GM18498 (cell line): ENCODE measurements around the gene HOXC9.
"Not testable (repeated sequence)": the region's sequence is repeated elsewhere in the genome, so short reads cannot be mapped to it uniquely, and the experiment has no call there.

ENCODE experiments used
- ATAC-seq: cut with Tn5 transposase; IDR thresholded peaks from one replicate; pipeline ENCODE4 v1.9.1; 2021; ENCODE audit warnings: mild to moderate bottlenecking, moderate library complexity; ENCODE audit not compliant: unreplicated experiment

HOXC9 gene

DNA sequence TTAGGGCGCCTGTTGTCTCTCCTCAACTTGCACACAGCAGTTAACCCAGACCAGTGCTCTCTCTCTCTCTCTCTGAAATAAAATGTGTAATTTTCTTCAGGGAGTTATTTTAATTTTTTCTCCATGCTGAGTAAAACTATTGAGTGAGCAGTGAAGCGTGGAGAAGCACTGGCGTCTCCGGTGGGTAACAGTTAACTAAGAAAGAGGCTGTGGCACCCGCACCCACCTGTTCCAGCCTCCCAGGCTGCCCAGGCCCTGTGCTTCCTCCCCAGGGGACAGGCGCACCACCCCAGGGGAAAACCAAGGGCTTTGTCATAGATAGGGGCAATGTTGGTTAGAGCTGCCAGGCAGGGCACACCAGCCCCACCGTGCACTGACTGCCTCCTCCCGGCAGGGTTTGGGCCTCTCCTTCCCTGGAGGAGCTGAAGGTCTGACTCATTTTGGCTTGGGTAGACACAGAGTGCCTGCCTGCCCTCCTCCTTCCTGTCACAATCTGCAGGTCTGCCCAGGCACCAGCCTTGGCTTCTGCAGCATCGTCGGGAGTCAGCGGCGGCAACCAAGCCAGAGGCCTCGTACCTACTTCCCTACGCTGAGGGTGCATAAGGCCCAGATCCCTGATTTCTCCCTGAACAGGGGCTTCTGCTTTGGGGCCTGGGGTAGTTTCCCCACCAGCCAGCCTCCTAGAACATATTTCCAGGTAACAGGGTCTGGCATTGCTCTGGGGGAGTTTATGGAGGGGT, 36.8 kb downstream of the HOXC9 start:
- no peak for ATAC-seq

DNA sequence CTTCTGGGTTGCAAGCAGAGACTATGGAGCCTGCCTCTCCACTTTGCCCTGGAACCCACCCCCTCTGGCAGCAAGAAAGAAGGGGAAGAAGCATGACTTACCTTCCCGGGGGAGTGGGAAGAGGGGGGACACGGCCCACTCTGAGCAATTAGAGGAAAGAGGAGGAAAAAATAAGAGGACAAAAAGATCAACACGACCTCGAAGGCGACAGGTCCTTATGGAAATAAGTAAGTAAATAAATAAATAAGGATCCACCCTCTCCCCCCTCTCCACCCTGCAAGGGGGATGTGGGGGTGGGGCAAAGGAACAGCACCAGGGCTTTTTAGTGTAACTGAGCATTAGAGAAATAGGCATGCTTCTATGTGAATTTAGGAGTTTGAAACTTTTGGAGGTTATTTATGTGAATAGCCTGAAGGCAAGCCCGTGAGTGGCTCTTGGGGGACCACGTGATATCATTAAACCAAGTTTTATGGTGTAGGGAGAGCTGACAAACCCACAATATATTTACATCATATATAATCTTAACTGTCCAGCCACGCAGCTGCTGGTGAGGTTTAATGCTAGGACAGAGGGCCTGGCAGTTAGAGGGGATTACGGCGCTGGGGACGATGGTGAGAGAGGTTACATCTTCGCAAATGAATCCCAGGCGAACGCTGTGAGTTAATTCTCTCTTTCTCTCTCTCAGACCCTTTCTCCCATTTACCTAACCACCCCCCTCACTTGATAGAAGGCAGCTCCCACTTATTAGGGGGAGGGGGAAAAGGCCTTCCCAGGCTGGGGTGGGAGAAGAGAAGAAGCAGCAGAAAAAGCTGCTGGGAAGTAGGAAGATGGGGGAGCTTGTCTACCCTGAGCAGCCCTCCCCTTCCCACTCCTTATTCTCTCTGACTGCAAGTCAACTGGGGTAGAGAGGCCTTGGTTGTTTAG, 37.7 kb downstream of the HOXC9 start:
- ATAC-seq = no peak

DNA sequence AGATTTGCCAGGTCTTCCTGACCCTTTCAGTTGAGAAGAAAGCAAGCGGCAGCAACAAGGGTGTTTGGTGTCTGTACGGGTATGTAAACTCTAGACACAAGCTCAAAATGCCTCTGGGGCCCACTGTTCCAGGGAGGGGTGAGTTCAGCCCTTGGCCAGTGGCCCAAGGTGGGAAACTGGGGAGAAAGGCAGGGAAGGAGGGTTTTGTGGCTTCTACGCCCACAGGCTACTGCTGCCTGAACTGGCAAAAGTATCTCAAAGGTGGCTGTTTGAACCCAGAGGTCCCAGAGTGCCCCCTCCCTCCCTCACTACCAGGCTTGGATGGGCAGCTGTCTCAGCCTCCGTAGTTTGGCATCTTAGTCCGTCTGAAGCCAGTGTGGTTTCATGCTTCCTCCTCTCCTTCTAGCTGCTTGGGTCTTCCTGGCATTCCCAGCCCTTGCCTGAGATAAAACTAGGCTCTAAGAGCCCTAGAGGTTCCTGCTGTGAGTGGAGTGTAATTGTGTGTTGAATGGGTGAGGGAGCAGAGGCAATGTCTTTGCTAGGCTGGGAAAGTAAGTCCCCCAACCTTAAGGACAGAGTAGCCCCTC, 38.4 kb downstream of the HOXC9 start:
- ATAC-seq = no peak

DNA sequence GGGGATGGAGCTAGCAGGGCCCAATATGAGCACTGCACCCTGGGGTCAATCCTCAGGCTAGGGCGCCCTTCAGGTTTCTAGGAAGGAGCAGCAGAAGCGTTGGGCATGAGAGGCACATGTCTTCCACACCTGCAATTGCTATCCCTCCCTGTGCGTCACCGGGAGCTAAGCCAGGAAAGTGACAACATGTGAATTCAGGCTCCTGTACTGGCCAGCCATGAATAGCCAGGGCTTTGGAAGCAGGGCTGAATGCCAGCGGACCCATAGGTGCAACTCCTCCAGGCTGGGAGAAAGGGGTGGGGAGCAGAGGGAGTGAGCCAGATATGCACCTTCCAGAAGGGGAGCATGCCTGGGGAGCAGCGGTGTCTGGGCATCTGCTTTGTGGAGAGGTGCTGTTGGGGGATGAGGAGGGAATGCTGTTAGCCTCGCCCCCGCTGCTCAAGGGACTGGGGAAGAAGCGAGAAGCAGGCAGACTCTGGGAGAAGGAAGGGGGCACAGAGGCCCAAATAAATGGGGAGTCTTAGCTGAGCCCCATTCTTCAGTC, 39.0 kb downstream of the HOXC9 start:
- ATAC-seq = no peak

DNA sequence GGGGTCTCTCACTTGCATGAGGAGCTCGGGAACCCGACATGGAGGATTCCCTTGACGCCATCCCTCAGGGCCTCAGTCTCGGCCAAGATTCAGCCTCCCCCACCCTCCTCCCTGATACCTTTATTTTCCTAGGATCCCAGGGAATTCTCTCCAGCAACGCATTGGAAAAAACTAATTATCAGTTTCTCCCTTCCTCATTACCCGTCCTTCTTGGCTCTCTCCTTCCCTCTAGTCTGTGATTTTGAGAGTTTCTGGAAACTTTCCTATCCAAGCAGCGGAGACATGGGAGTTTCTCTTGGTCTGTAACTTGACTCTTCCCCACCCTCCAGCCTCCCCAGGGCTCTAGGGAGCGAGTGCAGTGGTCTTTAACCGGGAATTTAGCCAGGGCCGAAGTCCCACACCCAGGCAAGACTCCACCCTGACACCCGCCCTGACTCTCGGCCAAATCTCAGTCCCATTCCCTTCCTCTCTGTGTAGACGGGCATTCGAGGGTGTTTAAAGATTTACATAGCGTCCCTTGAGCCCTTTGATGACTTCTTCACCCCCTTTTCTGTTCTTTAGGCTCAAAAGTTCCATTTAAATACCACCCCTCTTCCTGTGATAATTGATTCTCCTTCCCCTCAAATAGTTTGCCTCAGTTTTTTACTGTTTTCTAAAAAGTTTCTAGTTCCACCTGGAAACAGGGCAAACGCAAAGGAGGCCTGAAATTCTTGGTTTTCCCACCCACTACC, 39.6 kb downstream of the HOXC9 start:
- no peak for ATAC-seq

DNA sequence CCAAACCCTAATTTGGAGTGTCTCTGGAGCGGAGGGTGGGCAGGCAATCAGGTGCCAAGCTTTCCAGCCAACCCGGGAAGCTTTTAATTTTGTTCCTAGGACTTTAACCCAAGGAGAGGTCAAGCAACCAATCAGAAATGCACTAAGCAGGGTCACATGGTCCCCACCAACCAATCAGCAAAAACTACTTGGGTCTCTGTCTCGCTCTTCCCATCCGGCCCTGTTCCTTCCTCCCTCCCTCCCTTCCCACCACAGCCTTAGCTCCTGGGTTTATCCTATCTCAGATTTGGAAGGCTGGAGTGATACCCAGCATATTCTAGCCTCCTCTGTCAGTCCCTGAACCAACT, 40.2 kb downstream of the HOXC9 start:
- no peak for ATAC-seq

DNA sequence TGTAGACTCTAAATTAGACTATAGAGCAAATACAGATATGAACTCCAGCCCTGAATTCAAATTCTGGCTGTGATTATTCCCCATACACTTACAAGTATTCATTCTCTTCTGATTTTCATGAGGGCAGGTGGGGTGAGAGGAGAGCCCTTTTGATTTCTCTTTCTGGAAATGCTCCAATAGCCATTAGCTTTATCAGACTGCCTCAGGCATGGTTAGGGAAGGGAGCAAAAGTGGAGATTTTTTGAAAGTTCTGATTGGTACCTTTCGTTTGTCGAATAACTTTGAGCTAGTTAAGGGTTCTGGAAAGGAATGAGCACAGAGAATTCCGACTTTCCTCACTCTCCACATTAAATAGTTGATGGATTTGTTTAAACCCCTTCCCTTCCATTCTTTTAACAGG, 40.7 kb downstream of the HOXC9 start:
- no peak for ATAC-seq

DNA sequence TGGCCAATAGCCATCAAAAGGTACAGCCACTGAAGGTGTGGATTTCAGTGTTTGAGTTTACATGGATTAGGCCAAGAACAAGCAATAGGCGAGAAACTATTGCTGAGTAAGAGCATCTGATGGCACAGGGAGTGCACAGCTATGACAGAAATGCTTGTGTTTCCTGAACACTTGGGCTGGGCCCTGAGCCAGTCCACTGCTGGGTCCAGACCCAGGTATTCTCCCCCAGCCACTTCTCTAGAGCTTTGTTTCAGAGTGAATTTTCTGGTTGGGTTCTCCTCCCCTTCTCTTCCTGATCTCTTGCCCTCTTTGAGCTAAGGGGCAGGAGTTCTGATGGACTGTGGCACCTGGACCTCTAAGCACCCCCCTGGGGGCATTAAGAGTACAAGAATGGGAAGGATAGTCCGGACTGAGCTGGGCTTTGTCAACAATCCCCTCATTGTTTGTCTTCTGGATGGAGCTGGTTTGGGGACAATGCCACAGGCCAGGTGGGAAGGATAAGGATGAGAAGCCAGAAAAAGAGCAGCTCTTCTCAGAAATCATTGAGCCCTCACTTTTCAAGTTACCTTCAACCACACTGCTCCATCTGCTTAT, 41.2 kb downstream of the HOXC9 start:
- no peak for ATAC-seq

DNA sequence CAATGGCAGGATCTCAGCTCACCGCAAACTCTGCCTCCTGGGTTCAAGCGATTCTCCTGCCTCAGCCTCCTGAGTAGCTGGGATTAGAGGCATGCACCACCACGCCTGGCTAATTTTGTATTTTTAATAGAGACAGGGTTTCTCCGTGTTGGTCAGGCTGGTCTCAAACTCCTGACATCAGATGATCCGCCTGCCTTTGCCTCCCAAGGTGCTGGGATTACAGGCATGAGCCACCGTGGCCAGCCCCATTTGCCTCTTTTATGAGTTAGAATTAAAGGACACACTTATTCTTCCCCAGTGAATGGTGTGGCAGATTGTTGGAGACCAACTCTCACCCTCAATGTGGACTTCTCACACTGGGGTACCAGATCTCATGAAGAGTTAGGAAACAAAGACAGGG, 42.1 kb downstream of the HOXC9 start:
- ATAC-seq = not testable (repeated sequence)

DNA sequence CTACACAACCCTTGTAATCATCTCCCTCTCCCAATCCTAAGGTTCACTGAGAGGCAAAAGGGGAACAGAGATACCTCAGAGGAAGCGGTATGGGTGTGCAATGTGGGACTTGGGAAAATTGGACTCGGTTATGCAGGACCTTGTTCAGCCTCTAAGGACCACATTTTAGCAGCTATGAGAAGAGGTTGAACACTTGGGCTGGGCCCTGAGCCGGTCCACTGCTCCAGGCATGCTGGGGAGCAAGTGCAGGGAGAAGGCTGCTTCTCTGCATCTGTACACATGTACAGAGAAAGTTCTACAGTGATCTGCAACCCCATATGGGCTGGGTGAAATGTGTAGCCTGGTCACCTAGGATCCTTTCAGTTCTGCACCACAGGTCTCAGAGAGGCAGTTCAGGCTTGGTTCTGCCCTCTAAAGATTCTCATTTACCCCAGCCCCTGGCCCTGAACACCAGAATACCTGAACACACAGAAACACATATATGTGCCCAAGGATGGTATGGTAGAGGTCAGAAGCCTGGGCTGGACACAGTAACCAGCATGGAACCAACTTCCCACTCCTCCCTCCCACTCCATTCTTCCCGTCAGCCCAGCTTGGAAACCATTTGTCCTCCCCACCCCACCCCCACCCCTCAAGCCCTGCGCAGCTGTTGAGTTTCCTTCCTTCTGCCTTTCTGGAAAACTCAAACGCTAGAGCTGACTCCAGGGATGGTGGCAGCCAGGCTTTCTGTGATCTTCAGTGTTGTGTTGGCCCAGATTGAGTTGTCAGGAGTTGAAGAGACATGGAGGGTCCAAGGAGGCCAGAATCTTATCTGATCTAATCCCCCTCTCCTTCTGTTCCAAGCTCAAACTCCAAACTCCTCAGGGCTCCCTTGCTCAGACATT, 43.3 kb downstream of the HOXC9 start:
- no peak for ATAC-seq

DNA sequence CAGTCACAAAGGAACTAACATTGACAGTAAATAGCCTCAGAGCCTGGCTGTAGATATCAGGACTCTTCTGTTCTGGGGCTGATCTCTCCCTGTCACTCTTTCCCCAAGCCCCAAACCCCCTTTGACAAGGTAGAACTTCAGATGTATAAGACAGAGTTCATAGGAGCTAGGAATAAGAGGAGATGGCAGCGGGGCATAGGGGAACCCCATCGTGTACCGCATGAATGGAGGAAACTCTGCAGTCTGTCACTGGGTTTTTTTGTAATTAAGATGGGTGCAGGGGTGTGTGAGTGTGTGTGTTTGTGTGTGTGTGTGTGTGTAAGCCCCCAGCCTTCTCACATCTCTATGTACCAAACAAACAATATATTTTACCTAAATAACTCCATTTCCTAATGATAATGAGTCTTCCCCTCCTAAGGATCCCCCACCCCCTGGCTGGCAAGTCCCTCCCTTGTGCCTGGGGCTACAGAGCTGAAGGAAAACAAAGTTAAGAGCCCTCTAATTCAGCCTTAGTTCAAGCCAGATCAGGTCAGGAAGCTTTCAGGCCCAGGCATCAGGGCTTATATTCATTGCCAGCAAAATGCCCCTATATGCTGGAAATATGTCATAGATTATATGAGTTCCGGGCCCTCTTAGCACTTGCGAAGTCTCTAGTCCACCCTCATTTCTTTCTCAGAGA, 44.6 kb downstream of the HOXC9 start:
- ATAC-seq = no peak

DNA sequence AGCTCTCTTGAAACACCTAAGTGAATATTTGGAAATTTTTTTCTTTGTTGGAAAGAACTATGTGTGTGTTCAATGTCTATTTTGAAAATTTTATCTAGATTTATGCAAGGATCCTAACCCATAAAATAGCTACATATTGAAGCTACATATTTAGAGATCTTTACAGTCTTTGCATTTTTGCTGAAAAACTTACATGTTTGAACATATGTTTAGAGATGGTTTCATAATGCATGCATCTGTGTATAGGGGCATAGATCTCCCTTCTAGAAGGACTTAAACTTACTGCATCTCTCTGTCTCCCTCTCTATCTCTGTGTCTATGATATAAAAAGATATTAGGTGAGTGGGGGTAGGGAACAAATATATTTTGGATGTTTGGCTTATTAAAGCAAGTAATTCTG, 45.4 kb downstream of the HOXC9 start:
- no peak for ATAC-seq

DNA sequence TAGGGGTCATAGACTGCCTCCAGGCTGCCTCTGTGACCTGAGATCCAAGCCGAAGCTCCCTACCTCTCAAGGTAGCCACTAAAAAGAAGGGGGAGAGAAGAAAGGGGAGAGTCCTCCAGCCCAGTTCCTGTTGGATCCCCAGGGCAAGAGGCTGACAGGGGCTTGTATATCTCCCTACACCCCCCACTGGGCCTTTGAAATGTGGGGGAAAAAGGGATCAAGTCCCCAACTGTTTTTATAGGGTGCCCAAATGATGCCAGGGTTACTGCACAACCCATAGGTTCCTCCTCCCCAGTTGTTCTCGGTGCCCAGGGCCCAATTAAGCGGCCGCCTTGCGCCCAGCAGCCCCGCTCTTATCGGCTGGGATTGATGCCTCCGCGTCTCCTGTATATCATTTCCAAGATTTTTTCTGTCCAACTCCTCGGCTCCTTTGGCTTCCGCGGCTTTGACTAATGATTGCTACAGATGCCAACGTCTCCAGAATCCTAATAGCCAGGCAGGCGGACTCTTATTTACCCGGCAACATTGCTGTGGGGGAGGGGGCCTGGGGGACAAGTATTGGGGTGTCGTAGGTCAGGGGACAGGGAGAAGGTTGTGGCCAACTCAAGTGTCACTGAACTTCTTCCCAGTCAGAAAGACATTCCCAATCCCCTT, 46.0 kb downstream of the HOXC9 start:
- ATAC-seq = no peak

DNA sequence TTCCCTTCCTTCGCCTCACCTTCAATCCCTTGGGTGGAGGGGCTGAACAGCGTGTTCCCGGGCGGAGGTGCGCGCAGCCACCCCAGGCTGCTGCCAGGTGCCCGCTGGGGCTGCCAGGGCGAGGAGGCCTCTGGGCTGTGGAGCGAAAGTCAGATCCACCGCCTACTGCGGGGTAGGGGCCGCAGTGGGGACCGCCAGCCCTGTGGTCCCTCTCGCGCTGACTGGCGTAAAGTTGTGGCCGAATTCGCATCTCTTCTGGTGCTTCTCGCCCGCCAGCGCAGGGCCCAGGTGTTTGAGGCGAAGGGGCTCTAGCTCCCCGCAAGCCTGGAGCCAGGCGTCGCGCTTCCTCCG, 46.8 kb downstream of the HOXC9 start:
- no peak for ATAC-seq

DNA sequence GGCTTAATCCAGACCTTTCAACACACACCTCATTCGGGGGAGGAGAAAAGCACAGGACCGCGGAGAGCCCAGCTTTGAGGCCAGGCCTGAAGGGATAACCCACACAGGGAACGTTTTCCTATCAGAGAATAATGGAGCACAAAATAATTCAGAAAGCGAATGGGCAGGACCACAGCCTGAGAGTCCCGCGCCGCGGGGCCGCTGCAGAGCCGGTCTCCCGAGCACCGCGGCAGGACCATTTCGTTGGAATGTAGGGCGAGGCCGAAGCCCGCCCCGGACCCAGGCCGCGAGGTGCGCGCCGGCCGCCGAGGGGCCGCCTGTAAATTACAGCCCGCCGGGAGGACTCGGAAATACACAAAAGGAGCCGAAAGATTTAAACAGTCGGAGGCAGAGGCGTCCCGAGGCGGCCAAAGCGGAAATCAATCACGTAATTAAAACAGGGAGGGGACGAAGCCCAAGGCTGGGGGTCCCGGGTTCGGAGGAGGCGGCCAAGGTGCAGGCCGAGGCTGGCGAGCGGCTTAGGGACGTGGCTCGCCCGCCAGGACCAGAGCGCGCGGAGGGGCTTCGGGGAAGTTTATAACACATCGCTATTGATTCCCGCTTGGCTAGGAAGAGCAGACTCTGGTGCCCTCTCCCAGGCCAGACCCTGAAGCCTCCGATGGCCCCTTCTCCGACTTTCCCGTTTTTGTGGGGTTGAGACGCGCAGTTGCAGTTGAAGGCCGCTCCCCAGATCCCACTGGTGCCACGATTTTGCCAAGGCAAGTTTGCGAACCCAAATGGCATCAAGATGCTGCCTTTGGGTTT, 47.4 kb downstream of the HOXC9 start:
- ATAC-seq = no peak

DNA sequence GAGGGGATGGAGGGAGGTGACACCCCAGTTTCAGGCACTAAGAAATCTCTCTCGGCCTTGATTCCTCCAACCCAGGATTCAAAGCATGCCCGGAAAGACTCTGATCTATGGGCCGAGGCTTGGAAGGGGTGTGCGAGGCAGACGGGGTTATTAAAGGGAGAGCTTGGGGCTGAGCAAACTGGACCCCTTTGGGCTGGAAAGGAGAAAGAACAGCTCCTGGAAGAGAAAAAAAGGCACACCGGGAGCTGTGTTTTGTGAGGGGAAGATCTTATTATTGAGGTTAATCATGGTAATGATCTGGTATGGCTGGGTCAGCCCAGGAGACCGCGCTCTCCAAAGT, 48.0 kb downstream of the HOXC9 start:
- ATAC-seq = no peak

DNA sequence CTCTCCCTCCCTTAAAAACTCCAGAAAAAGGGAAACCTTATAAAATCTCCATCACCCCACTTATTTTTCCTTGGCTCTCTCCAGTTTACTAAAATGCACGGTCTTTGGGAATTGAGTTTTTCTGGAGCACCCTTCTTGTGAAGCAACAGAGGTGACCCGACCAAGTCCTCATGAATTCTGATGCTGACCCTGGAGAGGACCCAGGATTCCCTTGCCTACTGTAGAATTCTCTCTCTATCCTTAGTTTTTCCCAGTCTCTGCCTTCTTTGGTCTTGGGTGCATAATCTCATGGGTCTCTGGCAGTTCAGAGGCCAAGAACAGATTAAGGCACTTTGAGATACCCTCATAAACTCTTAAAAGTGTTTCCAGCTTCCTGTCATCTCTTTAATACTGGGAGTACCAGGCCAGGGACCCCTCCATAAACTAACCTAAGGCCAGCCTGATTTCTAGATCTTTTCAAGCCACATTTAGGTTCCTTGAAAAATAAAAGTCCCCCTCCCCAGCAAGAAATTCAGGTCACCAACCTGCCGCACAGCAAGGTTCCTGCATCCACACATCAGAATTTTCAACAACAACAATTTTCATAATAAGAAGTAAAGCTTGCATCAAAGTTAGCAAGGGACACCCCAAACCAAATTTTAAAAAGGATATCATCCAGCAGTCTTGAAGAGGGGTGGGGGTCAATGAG, 48.6 kb downstream of the HOXC9 start:
- no peak for ATAC-seq
